ENCODE data around the gene DPP9.

GRCh38 chr19:4759388-4760284 is 36.0 kb upstream of the DPP9 start:
- TF ChIP-seq CTCF (IDR thresholded peaks at IDR 0.05) (no peak), POLR2A (IDR thresholded peaks at IDR 0.05) (no peak)

All from thyroid gland (tissue), 4 donors.